GM12878 (cell line): Measurements from ENCODE around the gene KCNK4. TPM values are rescaled to one million over a fixed set of nuclear protein-coding genes. Genes with fewer than 3 reads are reported as not detected.

ENCODE experiments used
- ATAC-seq: fragments of 200-7000 bp; cut with Tn5 transposase; 3 replicates; pipeline ENCODE4 v1.9.1; 2020; ENCODE audit warnings: mild to moderate bottlenecking, moderate library complexity
- BruUV-seq: library from RNA; stranded (reverse); fragments of 400-500 nt; replicated peaks from 2 replicates; lab custom pipeline; 2021; lab: Mats Ljungman, UMichigan
- CTCF ChIA-PET: fragments of 300-600 bp; sonication (Branson Sonifier 250); formaldehyde crosslinking; extraction: SDS; loops from one replicate; lab custom pipeline; 2021; ENCODE audit warnings: inconsistent platforms; lab: Yijun Ruan, JAX
- POLR2A ChIA-PET: fragments of 350-600 bp; formaldehyde crosslinking; extraction: SDS; loops from one replicate; lab custom pipeline; 2021; ENCODE audit warnings: inconsistent platforms; lab: Charles Lee
- RAD21 ChIA-PET: fragments of 300-600 bp; sonication (Branson Sonifier 250); formaldehyde crosslinking; loops from one replicate; lab custom pipeline; 2023; ENCODE audit warnings: antibody characterized with exemption; ENCODE audit not compliant: unreplicated experiment; lab: Charles Lee
- SMC1A ChIA-PET: fragments of 300-600 bp; sonication (Branson Sonifier 250); formaldehyde crosslinking; loops from one replicate; lab custom pipeline; 2023; ENCODE audit not compliant: unreplicated experiment, uncharacterized antibody; lab: Charles Lee
- DNase-seq: peaks from one replicate; pipeline ENCODE4 v3.0.0-alpha.2; 2011; ENCODE audit warnings: low read depth, low spot score
- FAIRE-seq: peaks from 3 replicates; lab custom pipeline; 2011; peaks lifted over from hg19 to GRCh38; lab: Jason Lieb, UNC
- H2AFZ ChIP-seq: 2 replicates; pipeline ENCODE4 v1.6.0; 2011; ENCODE audit warnings: low read depth, low read length, control low read depth; ENCODE audit not compliant: control insufficient read depth
- H3K27ac ChIP-seq: 2 replicates; pipeline ENCODE4 v1.5.1; 2011; ENCODE audit warnings: control low read depth; ENCODE audit not compliant: control insufficient read depth, insufficient read depth
- H3K27me3 ChIP-seq, 2 experiments: replicated peaks in 1 of 2; 2 replicates each; pipeline versions ENCODE4 v1.6.0 to v1.6.1; 2011; ENCODE audit warnings: low read length in 1 of 2; ENCODE audit not compliant: control insufficient read depth in 2 of 2, insufficient read depth in 2 of 2
- H3K36me3 ChIP-seq, 2 experiments: 2 replicates each; pipeline ENCODE4 v1.5.1; 2011; ENCODE audit warnings: low read length in 1 of 2; ENCODE audit not compliant: control insufficient read depth in 2 of 2, insufficient read depth in 2 of 2
- H3K4me1 ChIP-seq: 2 replicates; pipeline ENCODE4 v1.6.1; 2011; ENCODE audit warnings: mild to moderate bottlenecking, low read length, moderate library complexity, mixed read lengths; ENCODE audit not compliant: control insufficient read depth, insufficient read depth
- H3K4me2 ChIP-seq: 2 replicates; pipeline ENCODE4 v1.6.0; 2011; ENCODE audit warnings: control low read depth; ENCODE audit not compliant: control insufficient read depth, insufficient read depth
- H3K4me3 ChIP-seq: fragments of 200-600 bp; sonication (generic); 2 replicates; pipeline ENCODE4 v1.5.1; 2016
- H3K79me2 ChIP-seq: 2 replicates; pipeline ENCODE4 v1.6.0; 2011; ENCODE audit warnings: low read length; ENCODE audit not compliant: control insufficient read depth, insufficient read depth
- H3K9ac ChIP-seq: 2 replicates; pipeline ENCODE4 v1.8.0; 2011; ENCODE audit warnings: low read length, control low read depth, mixed read lengths; ENCODE audit not compliant: control insufficient read depth, insufficient read depth
- H3K9me3 ChIP-seq: replicated peaks from 3 replicates; pipeline ENCODE4 v1.5.1; 2011; ENCODE audit warnings: mild to moderate bottlenecking, low read length; ENCODE audit not compliant: control insufficient read depth, insufficient read depth
- H4K20me1 ChIP-seq: 2 replicates; pipeline ENCODE4 v1.6.0; 2011; ENCODE audit not compliant: control insufficient read depth, insufficient read depth
- GATAD2B ChIP-seq: fragments of 450-650 bp; conservative IDR thresholded peaks from 2 replicates; pipeline ENCODE4 v1.6.1; 2017; ENCODE audit warnings: low read depth, mild to moderate bottlenecking, moderate library complexity
- IKZF2 ChIP-seq, 2 experiments: fragments of 450-650 bp; IDR thresholded peaks; 2 replicates each; pipeline ENCODE4 v1.6.1; 2017; ENCODE audit warnings: mild to moderate bottlenecking in 2 of 2, moderate library complexity in 2 of 2
- POLR2A ChIP-seq: IDR thresholded peaks from 2 replicates; pipeline ENCODE4 v1.6.1; 2011; ENCODE audit warnings: low read depth, mild to moderate bottlenecking, low read length
- POLR2AphosphoS5 ChIP-seq: IDR thresholded peaks from 2 replicates; pipeline ENCODE4 v1.6.1; 2011; ENCODE audit warnings: mild to moderate bottlenecking, low read length, inconsistent platforms
- REST ChIP-seq: IDR thresholded peaks from 2 replicates; pipeline ENCODE4 v1.6.1; 2012; ENCODE audit warnings: mild to moderate bottlenecking, low read depth, low read length
- WGBS: methylation state at CpG from one replicate; pipeline ENCODE4 v1.1.6; 2016; ENCODE audit warnings: low lambda C conversion rate; ENCODE audit not compliant: insufficient replicate concordance, insufficient coverage; ENCODE audit errors: missing lambda C conversion rate; 5-methylcytosine and 5-hydroxymethylcytosine counted together
- in situ Hi-C: fragments of 300-500 bp; cut with MboI; formaldehyde crosslinking; loops from 9 replicates; pipeline ENCODE4 v1.14.3; 2018; ENCODE audit warnings: mixed read lengths
- intact Hi-C: fragments of 100-400 bp; cut with micrococcal nuclease; formaldehyde crosslinking; loops from one replicate; pipeline ENCODE4 v1.14.2; 2022; ENCODE audit not compliant: unreplicated experiment
- polyA plus RNA-seq, 11 experiments: library from polyadenylated mRNA; depleted of rRNA in 4 of 11; unstranded in 6 of 11; stranded (reverse) in 5 of 11; fragments of >200 nt; fragmentation: Nextera tagmentation in 4 of 11; fragmentation: Illumina TruSeq in 1 of 11; extraction: Ambion mirVana in 4 of 11; extraction: Trizol in 1 of 11; gene quantifications; 1 replicate in 1 of 11; 2 replicates in 10 of 11; pipeline versions ENCODE4 v1.2.1 to v1.2.3, GENCODE V29; 2011 to 2016; ENCODE audit warnings: inconsistent platforms in 2 of 11, missing spikeins in 2 of 11, low read depth in 1 of 11
- total RNA-seq, 4 experiments: library from RNA; depleted of rRNA in 3 of 4; stranded (reverse); fragments of >200 nt in 3 of 4; fragmentation: Illumina TruSeq in 1 of 4; extraction: Trizol in 1 of 4; gene quantifications; 2 replicates each; pipeline versions ENCODE4 v1.2.1 to v1.2.3, GENCODE V29; 2013 to 2021

Gene KCNK4
- total and polyA plus RNA-seq, 10 of the 15 experiments (the other 5 are each of a cell fraction or from before 2014, with no cell fraction given) = 0.04 TPM; not detected in 9

GRCh38 chr11:64243236-64243854 is 47.8 kb upstream of the KCNK4 start:
- TF ChIP-seq GATAD2B (no peak), POLR2AphosphoS5 (peak; percentile 52; the same call in 1 of the 2 replicates), POLR2A (peak; percentile 59)
- Histone ChIP-seq H3K27me3 (no peaks in the 10 kb centered on the region), H3K27ac (no peak overlapping the region), H2AFZ (no peak overlapping the region), H3K9me3 (no peaks in the 10 kb centered on the region), H3K79me2 (peaks cover 38% of the 10 kb centered on the region), H3K4me1 (peaks cover 32% of the 10 kb centered on the region), H4K20me1 (no peaks in the 10 kb centered on the region), H3K4me2 (peak overlapping the region; percentile 46; the same call in 1 of the 2 replicates), H3K9ac (no peak overlapping the region), H3K36me3 (peaks cover 0 to 10% of the 10 kb centered on the region in 2 experiments; a peak in 2 of 4 replicates), H3K4me3 (no peak overlapping the region)
- RAD21 ChIA-PET = interaction anchor here (0.9 to 8.6 kb wide), 5 partner anchors 9 to 59 kb away, joined by 3 to 104 read pairs (median 4); partner anchors contain the start of genes FERMT3, NUDT22 and TRPT1
- SMC1A ChIA-PET = interaction anchor here (0.8 to 5.0 kb wide), 2 partner anchors 15 to 37 kb away, joined by 3 to 40 read pairs; partner anchors contain the start of gene FERMT3
- in situ Hi-C loops = loop anchor here (25.0 kb wide), 1 partner anchor 1619 kb away; the partner anchor contains the start of genes CFL1, EFEMP2 and MUS81
- ATAC-seq (no peak), DNase-seq (no peak), FAIRE-seq (no peak)
- POLR2A ChIA-PET = interaction anchor here (1.2 to 7.4 kb wide), 8 partner anchors 16 to 61 kb away, joined by 3 to 82 read pairs (median 5); partner anchors contain the start of genes BAD, DNAJC4, FERMT3 and NUDT22
- CTCF ChIA-PET = interaction anchor here (1.2 to 6.2 kb wide), 8 partner anchors 8 to 112 kb away, joined by 3 to 66 read pairs (median 12); partner anchors contain the start of genes BAD, CATSPERZ, FERMT3 and NUDT22
- intact Hi-C loops = no loop called here
- WGBS = 77% methylated on average over 8 of the region's 8 CpGs
- BruUV-seq = no TSS peak

GRCh38 chr11:64244107-64244506 is 47.0 kb upstream of the KCNK4 start:
- intact Hi-C loops = no loop called here
- ChIA-PET SMC1A (interaction anchor here (0.8 to 5.0 kb wide), 2 partner anchors 16 to 38 kb away, joined by 3 to 40 read pairs; partner anchors contain the start of gene FERMT3), RAD21 (interaction anchor here (1.0 to 8.6 kb wide), 4 partner anchors 8 to 38 kb away, joined by 3 to 104 read pairs (median 10); partner anchors contain the start of genes FERMT3, NUDT22 and TRPT1), POLR2A (interaction anchor here (1.2 to 7.4 kb wide), 9 partner anchors 16 to 61 kb away, joined by 3 to 82 read pairs (median 5); partner anchors contain the start of genes BAD, DNAJC4, ESRRA and FERMT3), CTCF (interaction anchor here (1.0 to 6.2 kb wide), 7 partner anchors 7 to 111 kb away, joined by 3 to 66 read pairs (median 13); partner anchors contain the start of genes CATSPERZ, FERMT3, NUDT22 and PLCB3)
- 0 out of 2 replicates have a peak overlapping the region, but pooled peaks have one; percentile 10 for H3K4me2 ChIP-seq
- H3K9me3 ChIP-seq = no peaks in the 10 kb centered on the region
- DNase-seq (no peak), FAIRE-seq (no peak), ATAC-seq (no peak)
- H3K4me1 ChIP-seq = peaks cover 25% of the 10 kb centered on the region
- H4K20me1 ChIP-seq = no peaks in the 10 kb centered on the region
- peaks cover 0 to 10% of the 10 kb centered on the region in 2 experiments; a peak in 2 of 4 replicates for H3K36me3 ChIP-seq
- H3K27ac ChIP-seq = no peak overlapping the region
- no peaks in the 10 kb centered on the region for H3K27me3 ChIP-seq
- H3K9ac ChIP-seq = no peak overlapping the region
- no TSS peak for BruUV-seq
- H3K79me2 ChIP-seq = peaks cover 38% of the 10 kb centered on the region
- in situ Hi-C loops = loop anchor here (25.0 kb wide), 1 partner anchor 1618 kb away; the partner anchor contains the start of genes CFL1, EFEMP2 and MUS81
- WGBS = 63% methylated on average over 5 of the region's 5 CpGs
- H2AFZ ChIP-seq = no peak overlapping the region
- no peak overlapping the region for H3K4me3 ChIP-seq
- TF ChIP-seq REST = no peak
- 0 out of 2 replicates have a peak, but pooled peaks have one; percentile 35 for TF ChIP-seq POLR2A
- TF ChIP-seq IKZF2 (IDR thresholded peaks at IDR 0.05) = no peak
